Tibial nerve (tissue), 4 donors: ENCODE results near the gene COX11. TPM values are rescaled to one million over a fixed set of nuclear protein-coding genes. Genes with fewer than 3 reads are reported as not detected.

Experiments
- DNase-seq, 2 donors: peaks; one replicate each; pipeline ENCODE4 v3.0.0-alpha.2; 2019; ENCODE audit warnings: low spot score in 2 of 2
- H3K27ac ChIP-seq, 4 donors: fragments of 200-600 bp; sonication (generic) in 3 of 4; one replicate each; pipeline ENCODE4 v1.5.1; 2017 to 2019; ENCODE audit warnings: mild to moderate bottlenecking in 1 of 4
- H3K27me3 ChIP-seq, 2 donors: fragments of 200-600 bp; sonication (generic) in 1 of 2; one replicate each; pipeline versions ENCODE4 v1.5.1 to v1.6.0; 2017 to 2019
- H3K36me3 ChIP-seq, 3 donors: fragments of 200-600 bp; sonication (generic); one replicate each; pipeline ENCODE4 v1.5.1; 2018 to 2019
- H3K4me1 ChIP-seq, 4 donors: fragments of 200-600 bp; sonication (generic) in 3 of 4; one replicate each; pipeline ENCODE4 v1.5.1; 2017 to 2019
- H3K4me3 ChIP-seq, 4 donors: fragments of 200-600 bp; sonication (generic) in 3 of 4; one replicate each; pipeline ENCODE4 v1.5.1; 2017 to 2019; ENCODE audit warnings: mild to moderate bottlenecking in 1 of 4, moderate library complexity in 1 of 4
- H3K9me3 ChIP-seq, 4 donors: fragments of 200-600 bp; sonication (generic) in 3 of 4; one replicate each; pipeline ENCODE4 v1.5.1; 2017 to 2019
- EP300 ChIP-seq, 2 donors: sonication (generic); formaldehyde crosslinking; IDR thresholded peaks; one replicate each; pipeline ENCODE4 v1.6.1; 2017; ENCODE audit warnings: antibody characterized with exemption in 2 of 2, mild to moderate bottlenecking in 1 of 2
- POLR2A ChIP-seq, 2 donors: fragments of 450-650 bp; IDR thresholded peaks; one replicate each; pipeline ENCODE4 v1.6.1; 2017; ENCODE audit warnings: antibody characterized with exemption in 2 of 2, mild to moderate bottlenecking in 2 of 2, moderate library complexity in 2 of 2
- WGBS, 2 donors: methylation state at CpG; one replicate each; pipeline ENCODE4 v1.1.5; 2018; 5-methylcytosine and 5-hydroxymethylcytosine counted together
- total RNA-seq, 4 donors: library from RNA; depleted of rRNA; stranded (reverse); fragments of >200 nt; gene quantifications; one replicate each; pipeline ENCODE4 v1.1.0, GENCODE V29; 2016
- TF ChIP-seq, protein P1 (sequence below), 5 experiments: fragments of 200-600 bp in 3 of 5; fragments of 450-650 bp in 2 of 5; sonication (generic) in 3 of 5; IDR thresholded peaks; one replicate each; pipeline ENCODE4 v1.5.1; 2016 to 2019; ENCODE audit warnings: antibody characterized with exemption in 5 of 5, mild to moderate bottlenecking in 3 of 5, moderate library complexity in 2 of 5

Gene COX11
- total RNA-seq, 4 donors from 2014 or later = 50.7 to 105 (median 81.1) TPM

DNA sequence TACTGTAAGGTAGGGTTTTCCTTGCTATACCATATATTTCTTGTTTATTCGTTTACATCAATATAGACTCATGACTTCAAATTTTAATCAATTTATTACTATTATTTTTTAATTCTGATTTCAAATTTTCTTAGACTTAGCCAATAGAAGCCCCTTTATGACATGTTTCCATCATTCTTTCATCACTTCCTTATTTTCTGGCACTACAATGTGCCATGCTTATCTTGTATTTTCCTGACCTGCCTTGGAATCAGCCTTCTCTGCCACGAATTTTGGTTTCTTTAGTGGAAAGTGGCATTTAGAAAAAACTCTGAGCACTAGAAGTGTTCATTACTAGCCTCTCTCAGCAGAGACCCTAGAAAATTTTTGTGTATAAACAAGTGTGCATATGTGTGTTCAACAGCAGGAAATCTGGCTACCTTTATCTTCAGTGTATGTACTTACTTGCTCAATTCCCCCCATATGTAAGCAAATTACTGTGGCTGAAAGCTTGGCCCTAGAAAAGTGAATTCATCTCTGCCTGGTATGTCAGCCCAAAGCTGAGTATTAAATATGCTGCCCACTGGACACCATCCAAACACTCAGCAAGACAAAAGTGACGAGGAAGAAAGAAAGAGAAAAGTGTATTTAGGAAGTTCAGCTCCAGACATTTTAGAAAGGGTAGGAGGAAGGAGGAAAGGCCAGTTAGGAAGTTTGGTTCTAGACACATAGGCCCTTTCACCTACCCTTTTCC lies 4.1 kb upstream of the COX11 start:
- Histone ChIP-seq H3K9me3 (no peaks in the 10 kb centered on the region), H3K4me3 (no peak overlapping the region), H3K36me3 (no peaks in the 10 kb centered on the region), H3K4me1 (peaks cover 0 to 15% (median 5%) of the 10 kb centered on the region in 4 donors), H3K27ac (no peak overlapping the region), H3K27me3 (no peaks in the 10 kb centered on the region)
- 73 to 77% methylated on average over 3 of the region's 3 CpGs for WGBS, 2 donors
- TF ChIP-seq POLR2A (IDR thresholded peaks at IDR 0.05) (no peak), EP300 (IDR thresholded peaks at IDR 0.05) (no peak)
- TF ChIP-seq, protein P1, sequence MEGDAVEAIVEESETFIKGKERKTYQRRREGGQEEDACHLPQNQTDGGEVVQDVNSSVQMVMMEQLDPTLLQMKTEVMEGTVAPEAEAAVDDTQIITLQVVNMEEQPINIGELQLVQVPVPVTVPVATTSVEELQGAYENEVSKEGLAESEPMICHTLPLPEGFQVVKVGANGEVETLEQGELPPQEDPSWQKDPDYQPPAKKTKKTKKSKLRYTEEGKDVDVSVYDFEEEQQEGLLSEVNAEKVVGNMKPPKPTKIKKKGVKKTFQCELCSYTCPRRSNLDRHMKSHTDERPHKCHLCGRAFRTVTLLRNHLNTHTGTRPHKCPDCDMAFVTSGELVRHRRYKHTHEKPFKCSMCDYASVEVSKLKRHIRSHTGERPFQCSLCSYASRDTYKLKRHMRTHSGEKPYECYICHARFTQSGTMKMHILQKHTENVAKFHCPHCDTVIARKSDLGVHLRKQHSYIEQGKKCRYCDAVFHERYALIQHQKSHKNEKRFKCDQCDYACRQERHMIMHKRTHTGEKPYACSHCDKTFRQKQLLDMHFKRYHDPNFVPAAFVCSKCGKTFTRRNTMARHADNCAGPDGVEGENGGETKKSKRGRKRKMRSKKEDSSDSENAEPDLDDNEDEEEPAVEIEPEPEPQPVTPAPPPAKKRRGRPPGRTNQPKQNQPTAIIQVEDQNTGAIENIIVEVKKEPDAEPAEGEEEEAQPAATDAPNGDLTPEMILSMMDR (IDR thresholded peaks at IDR 0.05) = no peak
- no peak for DNase-seq

DNA sequence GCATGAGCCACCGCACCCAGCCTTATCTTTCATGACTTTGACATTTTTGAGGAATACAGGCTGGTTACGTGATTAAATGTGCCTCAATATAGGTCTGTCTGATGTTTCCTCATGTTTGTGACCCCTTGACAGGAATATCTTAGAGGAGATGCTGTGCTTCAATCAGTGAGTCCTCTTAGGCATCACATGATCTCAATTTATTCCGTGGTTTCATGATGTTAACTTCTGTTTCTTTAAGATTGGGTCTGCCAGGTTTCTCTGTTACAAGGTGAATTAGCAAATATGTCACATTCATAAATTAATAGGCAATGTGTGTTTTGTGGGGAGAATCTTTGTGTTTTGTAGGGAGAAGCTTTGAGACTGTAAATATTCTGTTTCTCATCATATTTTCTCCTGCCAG lies 3.4 kb upstream of the COX11 start:
- H3K9me3 ChIP-seq = no peaks in the 10 kb centered on the region
- H3K36me3 ChIP-seq = no peaks in the 10 kb centered on the region
- H3K27ac ChIP-seq = no peak overlapping the region
- 95 to 99% methylated on average over 3 of the region's 3 CpGs for WGBS, 2 donors
- H3K27me3 ChIP-seq = no peaks in the 10 kb centered on the region
- no peak overlapping the region for H3K4me3 ChIP-seq
- H3K4me1 ChIP-seq = peaks cover 0 to 22% (median 10%) of the 10 kb centered on the region in 4 donors
- no peak for DNase-seq
- TF ChIP-seq, protein P1 (IDR thresholded peaks at IDR 0.05) = no peak
- no peak for TF ChIP-seq EP300 (IDR thresholded peaks at IDR 0.05)
- TF ChIP-seq POLR2A (IDR thresholded peaks at IDR 0.05) = no peak

DNA sequence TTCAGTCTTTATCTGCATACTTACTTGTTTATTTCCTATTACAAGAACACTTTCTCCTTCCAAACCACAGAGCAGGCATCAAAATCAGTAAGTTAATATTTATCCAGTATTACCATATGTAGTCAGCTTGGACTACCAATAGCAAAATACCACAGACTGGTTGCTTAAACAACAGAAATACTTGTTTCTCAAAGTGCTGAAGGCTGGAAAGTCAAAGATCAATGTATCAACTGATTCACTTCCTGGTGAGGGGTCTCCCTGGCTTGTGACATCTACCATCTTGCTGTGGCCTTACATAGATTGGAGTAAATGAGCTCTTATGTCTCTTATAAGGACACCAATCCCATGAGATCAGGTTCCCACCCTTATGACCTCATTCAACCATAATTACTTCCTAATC lies 2.7 kb upstream of the COX11 start:
- Histone ChIP-seq H3K4me3 (no peak overlapping the region), H3K36me3 (no peaks in the 10 kb centered on the region), H3K4me1 (peaks cover 0 to 29% (median 12%) of the 10 kb centered on the region in 4 donors), H3K9me3 (no peaks in the 10 kb centered on the region), H3K27me3 (no peaks in the 10 kb centered on the region), H3K27ac (no peak overlapping the region)
- no peak for DNase-seq
- TF ChIP-seq, protein P1 (IDR thresholded peaks at IDR 0.05) = no peak
- TF ChIP-seq POLR2A (IDR thresholded peaks at IDR 0.05) (no peak), EP300 (IDR thresholded peaks at IDR 0.05) (no peak)

DNA sequence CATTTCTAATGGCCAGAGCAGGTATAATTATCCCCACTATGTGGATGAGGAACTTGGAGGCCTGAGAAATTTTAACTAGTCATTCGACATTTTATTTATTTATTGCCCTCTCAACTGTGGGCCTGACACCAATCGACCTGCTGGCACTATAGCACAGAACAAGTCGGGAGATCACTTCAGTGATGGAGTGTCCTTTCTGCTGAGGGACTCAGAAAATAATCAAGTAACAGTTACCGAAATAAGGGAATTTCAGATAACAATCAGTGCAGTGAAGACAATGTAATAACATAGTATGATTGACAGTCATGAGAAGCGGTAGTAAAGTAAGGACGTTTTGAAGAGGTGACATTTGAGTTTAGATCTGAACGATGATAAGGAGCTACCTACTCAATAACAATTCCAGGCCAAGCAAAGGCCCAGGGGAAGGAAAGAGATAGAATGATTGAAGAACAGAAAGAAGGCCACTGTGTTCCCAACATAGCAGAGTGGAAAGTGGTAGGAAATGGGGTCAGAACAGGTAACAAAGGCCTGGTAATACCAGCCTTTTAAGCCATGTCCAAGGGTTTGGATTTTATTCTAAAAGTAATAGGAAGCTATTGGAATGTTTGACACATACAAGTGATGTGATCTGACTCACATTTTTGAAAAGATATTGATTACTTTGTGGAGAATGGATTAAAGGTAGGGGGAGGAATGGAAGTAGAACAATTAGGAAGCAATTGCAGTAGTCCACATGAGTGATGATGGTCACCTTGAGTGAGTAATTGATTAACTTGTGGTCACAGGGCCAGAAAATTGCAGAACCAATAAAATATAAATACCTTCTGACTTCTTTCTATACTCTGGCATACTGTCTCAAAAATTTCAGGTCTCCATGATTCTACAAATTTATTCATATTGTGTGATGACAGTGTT lies 1.5 kb upstream of the COX11 start:
- TF ChIP-seq EP300 (IDR thresholded peaks at IDR 0.05) = no peak
- TF ChIP-seq, protein P1 (IDR thresholded peaks at IDR 0.05) = no peak
- no peak for TF ChIP-seq POLR2A (IDR thresholded peaks at IDR 0.05)
- 38 to 45% methylated on average over 7 of the region's 7 CpGs for WGBS, 2 donors

DNA sequence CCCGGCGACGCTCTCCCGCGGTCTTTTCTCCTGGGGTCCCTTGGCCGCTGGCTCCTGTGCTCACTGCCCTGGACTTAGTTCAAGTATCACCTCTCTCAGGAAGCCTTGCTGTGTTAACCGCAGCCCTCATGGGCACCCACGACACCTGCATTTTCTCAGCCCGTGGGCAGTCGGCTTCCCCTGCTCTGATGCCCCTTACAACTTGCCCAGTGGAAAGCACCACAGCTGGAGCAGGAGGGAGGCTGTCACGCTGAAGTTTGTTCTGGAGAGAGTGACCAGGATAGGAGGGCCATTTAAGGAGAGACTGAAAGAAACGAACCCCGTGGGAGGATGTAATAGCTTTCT lies 506 bp upstream of the COX11 start:
- TF ChIP-seq EP300 (IDR thresholded peaks at IDR 0.05) (no peak), POLR2A (IDR thresholded peaks at IDR 0.05) (no peak)
- TF ChIP-seq, protein P1 (IDR thresholded peaks at IDR 0.05) = no peak
- WGBS, 2 donors = 0 to 1% methylated on average over 13 of the region's 13 CpGs
- Histone ChIP-seq H3K4me1 (peaks cover 0 to 34% (median 12%) of the 10 kb centered on the region in 4 donors), H3K27me3 (no peaks in the 10 kb centered on the region), H3K27ac (peak overlapping the region; percentile 37 to 91 (median 88)), H3K36me3 (peaks cover 0 to 7% (median 0%) of the 10 kb centered on the region in 3 donors), H3K4me3 (peak overlapping the region; percentile 74 to 94 (median 87)), H3K9me3 (no peaks in the 10 kb centered on the region)
- DNase-seq = no peak

More for the DNA sequence above, 1.5 kb upstream of the COX11 start:
- Histone ChIP-seq H3K27ac (peak overlapping the region in 3 of 4 donors; percentile 87 to 91 (median 89)), H3K36me3 (peaks cover 0 to 7% (median 0%) of the 10 kb centered on the region in 3 donors), H3K4me1 (peaks cover 0 to 37% (median 12%) of the 10 kb centered on the region in 4 donors), H3K27me3 (no peaks in the 10 kb centered on the region), H3K9me3 (no peaks in the 10 kb centered on the region), H3K4me3 (peak overlapping the region in 3 of 4 donors; percentile 74 to 94 (median 90))
- no peak for DNase-seq
